Stimulated activated effector memory CD8-positive, alpha-beta T cell treated with anti-CD3 and anti-CD28 coated beads, Interleukin-12 subunit alpha, Interleukin-12 subunit beta, amount 100 ng/mL, for 72 hours (primary cell): ENCODE measurements around the gene TASOR.
"Not testable (repeated sequence)": the region's sequence is repeated elsewhere in the genome, so short reads cannot be mapped to it uniquely, and the experiment has no call there.

Source experiments
- ATAC-seq: fragments of 150-1000 bp; cut with Tn5 transposase; 2 replicates; pipeline ENCODE4 v1.10.0; 2021
- DNase-seq, 2 donors: peaks; one replicate each; pipeline ENCODE4 v3.0.0; 2021 to 2022; ENCODE audit warnings: low spot score in 2 of 2
- H3K27ac Mint-ChIP-seq: one replicate; pipeline ENCODE4 v1.8.0; 2022; ENCODE audit warnings: mild to moderate bottlenecking, mixed read lengths
- H3K36me3 Mint-ChIP-seq: one replicate; pipeline ENCODE4 v1.8.0; 2022; ENCODE audit warnings: mild to moderate bottlenecking, mixed read lengths
- H3K4me1 Mint-ChIP-seq: one replicate; pipeline ENCODE4 v1.8.0; 2022; ENCODE audit warnings: mixed read lengths
- H3K4me3 Mint-ChIP-seq: one replicate; pipeline ENCODE4 v1.8.0; 2022; ENCODE audit warnings: mild to moderate bottlenecking, mixed read lengths
- H3K9me3 Mint-ChIP-seq: one replicate; pipeline ENCODE4 v1.8.0; 2022; ENCODE audit warnings: mixed read lengths

The TASOR gene, protein sequence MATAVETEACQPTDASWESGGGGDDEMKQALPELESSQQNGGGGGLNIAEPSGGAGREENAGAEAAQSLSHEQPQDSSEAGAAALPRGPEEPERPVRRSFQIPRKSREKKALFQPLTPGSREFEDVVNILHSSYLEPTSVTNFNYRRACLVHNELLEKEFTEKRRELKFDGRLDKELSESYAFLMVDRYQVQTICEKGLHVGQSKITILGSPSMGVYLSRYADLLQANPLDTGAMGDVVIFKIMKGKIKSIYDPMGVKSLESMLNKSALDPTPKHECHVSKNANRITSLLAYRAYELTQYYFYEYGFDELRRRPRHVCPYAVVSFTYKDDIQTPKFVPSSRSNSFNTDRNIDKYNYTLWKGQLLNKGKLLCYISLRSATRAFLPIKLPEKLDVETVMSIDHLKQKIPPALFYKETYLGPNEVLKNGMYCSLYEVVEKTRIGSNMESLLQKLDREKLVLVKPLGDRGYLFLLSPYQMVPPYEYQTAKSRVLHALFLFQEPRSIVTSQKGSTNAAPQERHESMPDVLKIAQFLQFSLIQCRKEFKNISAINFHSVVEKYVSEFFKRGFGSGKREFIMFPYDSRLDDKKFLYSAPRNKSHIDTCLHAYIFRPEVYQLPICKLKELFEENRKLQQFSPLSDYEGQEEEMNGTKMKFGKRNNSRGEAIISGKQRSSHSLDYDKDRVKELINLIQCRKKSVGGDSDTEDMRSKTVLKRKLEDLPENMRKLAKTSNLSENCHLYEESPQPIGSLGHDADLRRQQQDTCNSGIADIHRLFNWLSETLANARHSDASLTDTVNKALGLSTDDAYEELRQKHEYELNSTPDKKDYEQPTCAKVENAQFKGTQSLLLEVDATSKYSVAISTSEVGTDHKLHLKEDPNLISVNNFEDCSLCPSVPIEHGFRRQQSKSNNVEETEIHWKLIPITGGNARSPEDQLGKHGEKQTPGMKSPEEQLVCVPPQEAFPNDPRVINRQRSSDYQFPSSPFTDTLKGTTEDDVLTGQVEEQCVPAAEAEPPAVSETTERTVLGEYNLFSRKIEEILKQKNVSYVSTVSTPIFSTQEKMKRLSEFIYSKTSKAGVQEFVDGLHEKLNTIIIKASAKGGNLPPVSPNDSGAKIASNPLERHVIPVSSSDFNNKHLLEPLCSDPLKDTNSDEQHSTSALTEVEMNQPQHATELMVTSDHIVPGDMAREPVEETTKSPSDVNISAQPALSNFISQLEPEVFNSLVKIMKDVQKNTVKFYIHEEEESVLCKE (N-terminal part only)

DNA sequence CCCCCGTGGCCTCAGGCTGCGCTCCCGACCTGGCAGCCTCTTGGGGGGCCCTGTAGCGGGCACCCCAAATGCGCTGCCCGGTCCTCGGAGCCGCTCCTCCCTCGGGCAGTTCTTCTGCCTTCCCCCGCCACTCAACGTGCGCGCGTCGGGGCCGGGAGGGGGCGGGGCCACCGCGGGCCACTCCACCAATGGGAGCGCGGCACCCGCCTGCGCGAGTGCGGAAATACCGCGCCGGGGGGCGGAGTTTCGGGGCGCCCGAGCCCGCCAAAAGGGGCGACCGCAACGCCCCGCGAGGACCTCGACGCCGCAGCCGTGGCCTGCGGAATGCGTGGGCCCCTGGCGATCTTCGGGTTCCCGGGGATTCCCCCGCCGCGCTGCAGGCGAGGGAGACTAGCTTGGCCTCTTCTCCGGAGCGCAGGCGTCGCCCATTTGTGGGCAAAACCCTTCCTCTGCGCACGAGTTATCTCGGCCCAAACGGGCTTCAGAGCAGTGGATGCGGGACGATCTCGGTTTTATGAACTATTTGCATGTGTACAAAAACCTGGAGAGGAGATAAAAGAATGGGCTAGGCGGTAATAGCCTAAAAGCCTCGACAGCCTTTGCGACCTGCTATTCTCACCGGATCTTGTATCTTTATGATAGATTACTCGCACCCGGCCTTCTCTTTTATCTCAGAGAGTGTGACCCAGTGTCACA, at the start of gene TASOR:
Gene TASOR, minus strand, starts transcription at position 144 of the 696 bp plus-strand sequence. CDS start 259 bp downstream, outside the sequence.
- peaks cover 22% of the 10 kb centered on the region for H3K4me1 Mint-ChIP-seq
- peaks cover 51% of the 10 kb centered on the region for H3K36me3 Mint-ChIP-seq
- ATAC-seq, result peak; percentile 93
- peak; percentile 81 to 90 for DNase-seq
- peak within 1 kb of the TSS; percentile 93 for H3K4me3 Mint-ChIP-seq
- H3K9me3 Mint-ChIP-seq, result no peaks in the 10 kb centered on the region
- H3K27ac Mint-ChIP-seq, result peak within 1 kb of the TSS; percentile 98

DNA sequence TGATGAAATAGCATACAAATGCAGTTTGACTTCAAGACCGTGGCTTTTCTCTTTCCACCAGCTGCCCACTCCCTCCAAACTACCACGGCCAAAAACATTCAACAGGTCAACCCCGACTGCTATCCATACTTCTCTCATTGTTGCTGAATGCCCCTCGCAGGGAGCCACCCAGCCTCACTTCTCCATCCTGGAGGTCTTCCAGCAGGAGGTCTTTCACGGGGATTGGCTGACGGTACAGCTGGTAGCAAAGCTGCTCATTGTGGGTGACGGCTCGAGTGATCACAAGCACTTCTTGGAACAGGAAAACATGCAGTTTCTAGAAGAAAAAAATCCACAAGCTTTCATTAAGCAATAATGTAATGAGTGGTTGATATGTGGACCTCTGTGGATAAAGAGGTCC, 49.0 kb upstream of the TASOR start:
- DNase-seq (peak in 1 of 2 donors; percentile 61), ATAC-seq (peak; percentile 67)
- peaks cover 97% of the 10 kb centered on the region for H3K36me3 Mint-ChIP-seq
- H3K4me1 Mint-ChIP-seq, result peaks cover 50% of the 10 kb centered on the region
- H3K4me3 Mint-ChIP-seq, result peak overlapping the region; percentile 42
- no peaks in the 10 kb centered on the region for H3K9me3 Mint-ChIP-seq
- peak overlapping the region; percentile 77 for H3K27ac Mint-ChIP-seq

DNA sequence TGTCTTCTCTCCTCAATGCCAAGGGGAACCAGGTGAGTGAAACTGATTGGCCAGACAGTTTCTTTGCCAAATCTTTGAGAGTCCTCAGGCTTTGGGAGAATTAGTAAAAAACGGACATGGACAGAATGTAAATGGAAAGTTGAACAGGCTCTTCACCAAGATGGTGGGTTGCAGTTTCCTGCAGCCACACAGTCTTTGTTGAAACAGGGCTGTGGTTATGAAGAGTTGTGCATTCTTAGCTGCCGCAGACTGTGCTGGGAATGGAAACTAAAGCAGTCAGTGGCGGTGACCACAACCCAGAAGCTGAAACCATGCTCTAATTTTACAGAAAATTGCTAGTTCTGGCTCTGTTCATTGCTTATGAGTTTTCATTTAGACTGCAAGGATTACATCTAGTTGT, 42.1 kb upstream of the TASOR start:
- H3K36me3 Mint-ChIP-seq, result peaks cover 58% of the 10 kb centered on the region
- DNase-seq (peak; percentile 26 to 79), ATAC-seq (peak; percentile 99)
- H3K4me1 Mint-ChIP-seq, result peaks cover 55% of the 10 kb centered on the region
- peak overlapping the region; percentile 61 for H3K4me3 Mint-ChIP-seq
- peak overlapping the region; percentile 7 for H3K27ac Mint-ChIP-seq
- no peaks in the 10 kb centered on the region for H3K9me3 Mint-ChIP-seq

DNA sequence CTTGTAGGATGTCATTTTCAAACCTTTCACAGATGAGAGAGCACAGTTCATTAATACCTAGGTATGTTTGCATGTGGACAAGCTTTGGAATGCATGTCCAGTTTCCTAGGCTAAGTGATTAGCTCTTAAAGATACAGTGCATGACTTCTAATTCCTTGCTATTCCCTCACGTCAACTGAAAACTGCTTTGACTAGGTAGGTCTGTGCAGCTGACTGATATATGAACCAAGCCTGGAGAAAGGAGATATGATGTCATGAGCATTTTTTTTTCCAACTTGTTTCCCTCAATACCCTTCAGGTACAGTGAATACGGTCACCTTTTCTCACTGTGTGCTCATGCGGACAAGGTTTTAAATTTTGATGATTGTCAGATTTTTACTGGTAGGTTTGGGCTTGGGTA, 41.6 kb upstream of the TASOR start:
- Mint-ChIP-seq H3K4me3 (peak overlapping the region; percentile 61), H3K27ac (peak overlapping the region; percentile 7), H3K4me1 (peaks cover 60% of the 10 kb centered on the region), H3K9me3 (no peaks in the 10 kb centered on the region), H3K36me3 (peaks cover 53% of the 10 kb centered on the region)
- DNase-seq (no peak), ATAC-seq (peak; percentile 66)

DNA sequence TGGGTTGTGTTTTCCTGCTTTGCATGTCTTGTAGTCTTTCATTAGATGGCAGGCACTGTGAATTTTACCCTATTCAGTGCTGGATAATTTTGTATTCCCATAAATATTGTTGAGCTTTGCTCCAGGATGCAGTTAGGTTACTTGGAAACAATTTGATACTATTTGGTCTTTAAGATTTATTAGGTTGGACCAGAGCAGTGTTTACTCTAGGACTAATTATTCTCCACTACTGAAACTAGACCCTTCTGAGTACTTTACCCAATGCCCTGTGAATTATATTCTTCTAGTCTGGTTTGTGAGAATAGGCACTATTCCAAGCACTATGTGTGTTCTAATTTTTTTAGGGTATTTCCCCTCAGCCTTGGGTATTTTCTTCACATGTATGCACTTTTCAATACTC, 37.8 kb upstream of the TASOR start:
- Mint-ChIP-seq H3K27ac (peak overlapping the region; percentile 68), H3K4me1 (peaks cover 53% of the 10 kb centered on the region), H3K4me3 (no peak overlapping the region), H3K9me3 (no peaks in the 10 kb centered on the region), H3K36me3 (peaks cover 18% of the 10 kb centered on the region)
- ATAC-seq (no peak), DNase-seq (no peak)

DNA sequence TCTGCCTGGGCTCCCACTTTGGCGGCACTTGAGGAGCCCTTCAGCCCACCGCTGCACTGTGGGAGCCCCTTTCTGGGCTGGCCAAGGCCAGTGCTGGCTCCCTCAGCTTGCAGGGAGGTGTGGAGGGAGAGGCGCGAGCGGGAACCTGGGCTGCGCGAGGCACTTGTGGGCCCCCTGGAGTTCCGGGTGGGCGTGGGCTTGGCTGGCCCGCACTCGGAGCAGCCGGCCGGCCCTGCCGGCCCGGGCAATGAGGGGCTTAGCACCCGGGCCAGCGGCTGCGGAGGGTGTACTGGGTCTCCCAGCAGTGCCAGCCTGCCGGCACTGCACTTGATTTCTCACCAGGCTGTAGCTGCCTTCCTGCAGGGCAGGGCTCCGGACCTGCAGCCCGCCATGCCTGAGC, 35.7 kb upstream of the TASOR start:
- H3K4me1 Mint-ChIP-seq, result peaks cover 38% of the 10 kb centered on the region
- H3K27ac Mint-ChIP-seq, H3K4me3 Mint-ChIP-seq, H3K9me3 Mint-ChIP-seq, ATAC-seq, DNase-seq, H3K36me3 Mint-ChIP-seq: not testable (repeated sequence)

DNA sequence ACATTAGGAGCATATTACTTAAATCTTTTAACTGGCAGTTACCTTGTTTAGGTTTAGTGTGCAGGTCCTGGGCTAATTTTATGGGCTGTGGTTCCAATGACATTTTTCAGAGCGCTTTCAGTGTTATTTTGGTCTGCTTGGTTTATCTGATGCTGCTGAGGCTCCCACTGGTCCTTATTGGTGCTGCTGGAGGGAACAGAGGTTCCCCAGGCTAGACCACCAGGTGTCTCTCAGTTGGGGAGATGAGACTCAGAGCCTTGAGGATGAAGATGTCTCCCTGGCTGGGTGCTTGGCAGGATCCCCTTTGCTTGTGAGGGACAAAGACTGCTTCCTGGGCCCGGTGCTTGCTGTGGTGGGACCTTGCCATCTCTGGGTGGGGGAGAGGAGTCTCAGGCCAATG, 28.3 kb upstream of the TASOR start:
- Mint-ChIP-seq H3K27ac (no peak overlapping the region), H3K4me3 (no peak overlapping the region), H3K4me1 (peaks cover 5% of the 10 kb centered on the region), H3K36me3 (no peaks in the 10 kb centered on the region), H3K9me3 (peaks cover 3% of the 10 kb centered on the region)
- DNase-seq (no peak), ATAC-seq (peak; percentile 34)

DNA sequence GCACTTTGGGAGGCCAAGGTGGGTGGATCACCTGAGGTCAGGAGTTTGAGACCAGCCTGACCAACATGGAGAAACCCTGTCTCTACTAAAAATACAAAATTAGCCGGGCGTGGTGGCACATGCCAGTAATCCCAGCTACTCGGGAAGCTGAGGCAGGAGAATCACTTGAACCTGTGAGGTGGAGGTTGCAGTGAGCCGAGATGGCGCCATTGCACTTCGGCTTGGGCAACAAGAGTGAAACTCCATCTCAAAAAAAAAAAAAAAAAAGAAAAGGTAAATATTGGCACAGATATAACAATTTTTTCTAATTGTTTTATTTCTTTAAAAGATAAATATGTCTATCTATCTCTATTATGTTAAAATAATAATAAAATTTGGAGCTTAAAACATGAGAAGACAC, 24.3 kb upstream of the TASOR start:
- not testable (repeated sequence) for H3K9me3 Mint-ChIP-seq, H3K36me3 Mint-ChIP-seq, ATAC-seq, H3K27ac Mint-ChIP-seq, DNase-seq, H3K4me3 Mint-ChIP-seq
- H3K4me1 Mint-ChIP-seq, result peaks cover 16% of the 10 kb centered on the region

DNA sequence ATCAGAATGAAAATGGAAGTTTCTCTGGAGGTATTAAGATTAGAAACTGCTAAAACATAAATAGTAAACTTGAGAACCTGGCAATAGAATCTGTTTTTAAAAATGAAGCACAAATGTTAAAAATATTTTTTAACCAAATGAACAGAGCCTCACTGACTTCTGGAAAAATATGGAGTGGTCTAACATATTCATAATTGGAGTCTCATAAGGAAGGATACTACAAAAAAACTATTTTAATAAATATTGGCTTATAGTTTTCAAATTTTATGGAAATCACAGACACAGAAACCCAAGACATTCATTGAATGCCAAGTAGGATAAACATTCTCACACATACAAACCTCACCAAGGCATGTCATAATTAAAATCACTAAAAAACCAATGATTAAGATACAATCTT, 23.6 kb upstream of the TASOR start:
- DNase-seq (no peak), ATAC-seq (no peak)
- Mint-ChIP-seq H3K4me3 (no peak overlapping the region), H3K9me3 (no peaks in the 10 kb centered on the region), H3K36me3 (no peaks in the 10 kb centered on the region), H3K4me1 (peaks cover 16% of the 10 kb centered on the region), H3K27ac (peak overlapping the region; percentile 34)

DNA sequence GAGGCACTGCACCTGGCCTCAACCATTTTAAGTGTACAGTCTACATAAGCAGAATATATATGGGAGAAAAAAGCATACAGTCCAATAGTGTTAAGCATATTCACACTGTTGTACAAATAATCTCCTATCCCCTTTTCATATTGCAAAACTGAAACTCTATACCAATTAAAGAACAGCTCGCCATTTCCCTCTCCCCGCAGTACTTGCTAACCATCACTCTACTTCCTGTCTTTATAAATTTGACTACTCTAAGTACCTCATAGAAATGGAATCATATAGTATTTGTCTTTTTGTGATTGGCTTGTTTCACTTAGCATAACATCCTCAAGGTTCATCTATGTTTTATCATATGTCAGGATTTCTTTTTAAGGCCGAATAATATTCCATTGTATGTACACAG, 21.6 kb upstream of the TASOR start:
- no peak for DNase-seq
- peak; percentile 54 for ATAC-seq
- Mint-ChIP-seq H3K9me3 (no peaks in the 10 kb centered on the region), H3K27ac (no peak overlapping the region), H3K4me3 (no peak overlapping the region), H3K4me1 (peaks cover 15% of the 10 kb centered on the region), H3K36me3 (no peaks in the 10 kb centered on the region)

DNA sequence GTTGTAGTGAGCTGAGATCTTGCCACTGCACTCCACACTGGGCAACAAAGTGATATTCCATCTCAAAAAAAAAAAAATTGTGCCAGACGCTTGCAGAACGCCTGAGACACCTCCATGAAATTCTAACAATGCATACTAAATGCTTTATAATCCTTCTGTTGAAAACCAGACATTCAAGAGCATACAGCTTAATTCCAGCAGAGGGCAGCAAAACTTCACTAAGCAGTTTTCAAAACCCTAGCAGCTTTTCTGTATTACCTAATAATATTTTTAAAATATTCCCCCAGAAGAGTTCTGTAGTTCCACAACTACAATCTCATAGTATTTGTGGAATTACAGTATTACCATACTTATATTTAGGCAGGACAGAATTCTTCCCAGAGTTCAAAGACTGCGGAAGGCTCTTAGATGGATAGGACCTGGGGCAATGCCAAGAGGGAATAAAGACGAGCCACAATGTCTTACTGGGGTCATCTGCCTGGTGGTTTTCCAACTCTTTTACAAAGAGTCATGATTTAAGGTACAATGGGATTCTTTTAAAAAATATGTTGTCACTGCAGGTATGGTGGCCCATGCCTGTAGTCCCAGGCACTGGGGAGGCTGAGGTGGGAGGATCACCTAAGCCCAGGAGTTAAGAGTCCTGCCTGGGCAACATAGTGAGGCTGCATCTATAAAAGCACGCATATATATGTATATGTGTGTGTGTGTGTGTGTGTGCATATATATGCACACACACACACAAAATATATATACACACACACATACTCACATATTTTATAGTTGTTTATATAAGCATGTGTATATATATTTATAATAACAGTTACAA, 19.6 kb upstream of the TASOR start:
- DNase-seq (peak in 1 of 2 donors; percentile 27), ATAC-seq (peak; percentile 50)
- H3K4me3 Mint-ChIP-seq, result no peak overlapping the region
- H3K36me3 Mint-ChIP-seq, result no peaks in the 10 kb centered on the region
- no peaks in the 10 kb centered on the region for H3K9me3 Mint-ChIP-seq
- H3K27ac Mint-ChIP-seq, result no peak overlapping the region
- H3K4me1 Mint-ChIP-seq, result peaks cover 15% of the 10 kb centered on the region

DNA sequence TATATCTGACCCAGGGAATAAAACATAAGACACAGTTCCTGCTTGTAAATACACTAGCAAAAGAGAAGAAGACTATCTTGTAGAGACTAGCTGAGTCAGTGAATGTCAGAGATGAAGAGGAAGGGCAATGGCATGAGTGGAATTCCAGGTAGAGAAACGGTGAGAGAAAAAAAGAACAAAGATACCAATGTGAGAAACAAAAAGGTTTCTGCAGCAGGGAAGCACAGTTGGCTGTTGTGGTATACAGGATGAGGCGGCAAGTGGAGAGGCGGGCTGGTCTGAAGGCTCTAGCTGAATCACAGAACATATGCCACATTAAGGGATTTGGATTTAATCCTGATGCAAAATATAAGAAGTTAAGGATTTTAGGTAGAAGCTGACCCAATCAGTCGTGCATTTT, 17.1 kb upstream of the TASOR start:
- Mint-ChIP-seq H3K9me3 (no peaks in the 10 kb centered on the region), H3K4me1 (peaks cover 21% of the 10 kb centered on the region), H3K36me3 (no peaks in the 10 kb centered on the region), H3K27ac (no peak overlapping the region), H3K4me3 (no peak overlapping the region)
- DNase-seq, result no peak
- ATAC-seq, result no peak

DNA sequence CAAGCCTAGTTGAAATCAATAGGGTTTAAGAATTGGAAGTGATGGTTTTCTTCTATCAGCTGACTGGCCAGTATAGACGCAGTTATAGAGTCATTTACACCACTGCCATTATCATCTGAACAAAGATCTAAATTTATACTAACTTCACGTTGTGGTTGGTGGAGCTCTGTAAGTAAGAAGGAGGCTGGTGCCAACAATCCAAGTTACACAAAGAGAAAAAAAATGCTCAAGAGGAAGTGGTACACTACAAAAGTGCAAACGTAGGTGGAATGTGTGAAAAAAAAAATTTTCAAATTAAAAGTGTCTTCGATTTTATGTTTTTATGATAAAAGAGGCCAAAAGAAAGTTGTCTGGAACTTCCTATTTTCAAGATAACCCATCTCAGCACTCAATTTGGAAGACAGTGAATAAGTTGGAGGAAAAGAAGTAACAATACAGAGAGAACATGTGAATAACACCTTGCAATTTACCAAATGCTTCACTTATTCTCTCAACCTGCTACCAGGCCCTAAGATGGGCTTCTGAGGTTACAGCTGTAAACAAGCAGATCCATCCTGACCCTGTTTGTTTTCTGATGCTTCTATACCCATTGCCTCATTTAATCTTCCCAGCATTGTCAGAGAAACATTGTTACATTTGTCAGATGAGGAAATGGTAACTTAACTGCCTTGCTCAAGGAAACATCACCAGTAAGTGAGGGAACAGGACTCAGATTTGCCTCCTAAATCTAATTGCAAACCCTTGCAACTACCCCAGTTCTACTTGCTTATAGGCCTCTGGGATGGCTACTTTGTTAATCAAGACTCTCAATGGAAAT, 12.0 kb upstream of the TASOR start:
- Mint-ChIP-seq H3K9me3 (no peaks in the 10 kb centered on the region), H3K4me1 (peaks cover 37% of the 10 kb centered on the region), H3K36me3 (no peaks in the 10 kb centered on the region), H3K27ac (peak overlapping the region; percentile 7), H3K4me3 (peak overlapping the region; percentile 26)
- peak; percentile 71 for ATAC-seq
- DNase-seq, result no peak
